Measurements from ENCODE around the gene ZFAND6. TPM values are rescaled to one million over a fixed set of nuclear protein-coding genes. Genes with fewer than 3 reads are reported as not detected.

The ZFAND6 gene
- total and polyA plus RNA-seq, 10 of the 15 experiments (the other 5 are each of a cell fraction or from before 2014, with no cell fraction given): 78.9 to 179 (median 135) TPM

GRCh38 chr15:80055933-80056332 is 3.5 kb upstream of the ZFAND6 start (continued):
- TF ChIP-seq ESRRA (IDR thresholded peaks at IDR 0.05; ENCODE audit: low read length) (no peak), MAX (IDR thresholded peaks at IDR 0.05; ENCODE audit: low read depth, low read length) (no peak), STAT3 (IDR thresholded peaks at IDR 0.05; ENCODE audit: low read depth, low read length) (no peak), DPF2 (IDR thresholded peaks at IDR 0.05) (peak; percentile 73), ETV6 (conservative IDR thresholded peaks at IDR 0.05 in 1 of 2, IDR thresholded peaks at IDR 0.05 in 1 of 2; ENCODE audit: borderline replicate concordance in 1 of 2, low read depth in 1 of 2) (no peak), YY1 (IDR thresholded peaks at IDR 0.05; ENCODE audit: low read depth, low read length) (no peak), EED (IDR thresholded peaks at IDR 0.05; ENCODE audit: low read depth) (no peak), HDGF (IDR thresholded peaks at IDR 0.05) (no peak), E4F1 (IDR thresholded peaks at IDR 0.05; ENCODE audit: borderline replicate concordance, partially characterized antibody) (no peak), NR2C1 (IDR thresholded peaks at IDR 0.05) (no peak), SMC3 (IDR thresholded peaks at IDR 0.05; ENCODE audit: borderline replicate concordance, low read length) (no peak), IRF3 (IDR thresholded peaks at IDR 0.05) (no peak), PAX5 (IDR thresholded peaks at IDR 0.05; ENCODE audit: borderline replicate concordance, low read depth, low read length) (no peak), NRF1 (conservative IDR thresholded peaks at IDR 0.05; ENCODE audit: low read depth, low read length) (no peak), NFIC (IDR thresholded peaks at IDR 0.05; ENCODE audit: low read depth, low read length) (no peak; the same call in none of the 2 replicates), STAT1 (conservative IDR thresholded peaks at IDR 0.05) (no peak)
- TF ChIP-seq, protein P1, sequence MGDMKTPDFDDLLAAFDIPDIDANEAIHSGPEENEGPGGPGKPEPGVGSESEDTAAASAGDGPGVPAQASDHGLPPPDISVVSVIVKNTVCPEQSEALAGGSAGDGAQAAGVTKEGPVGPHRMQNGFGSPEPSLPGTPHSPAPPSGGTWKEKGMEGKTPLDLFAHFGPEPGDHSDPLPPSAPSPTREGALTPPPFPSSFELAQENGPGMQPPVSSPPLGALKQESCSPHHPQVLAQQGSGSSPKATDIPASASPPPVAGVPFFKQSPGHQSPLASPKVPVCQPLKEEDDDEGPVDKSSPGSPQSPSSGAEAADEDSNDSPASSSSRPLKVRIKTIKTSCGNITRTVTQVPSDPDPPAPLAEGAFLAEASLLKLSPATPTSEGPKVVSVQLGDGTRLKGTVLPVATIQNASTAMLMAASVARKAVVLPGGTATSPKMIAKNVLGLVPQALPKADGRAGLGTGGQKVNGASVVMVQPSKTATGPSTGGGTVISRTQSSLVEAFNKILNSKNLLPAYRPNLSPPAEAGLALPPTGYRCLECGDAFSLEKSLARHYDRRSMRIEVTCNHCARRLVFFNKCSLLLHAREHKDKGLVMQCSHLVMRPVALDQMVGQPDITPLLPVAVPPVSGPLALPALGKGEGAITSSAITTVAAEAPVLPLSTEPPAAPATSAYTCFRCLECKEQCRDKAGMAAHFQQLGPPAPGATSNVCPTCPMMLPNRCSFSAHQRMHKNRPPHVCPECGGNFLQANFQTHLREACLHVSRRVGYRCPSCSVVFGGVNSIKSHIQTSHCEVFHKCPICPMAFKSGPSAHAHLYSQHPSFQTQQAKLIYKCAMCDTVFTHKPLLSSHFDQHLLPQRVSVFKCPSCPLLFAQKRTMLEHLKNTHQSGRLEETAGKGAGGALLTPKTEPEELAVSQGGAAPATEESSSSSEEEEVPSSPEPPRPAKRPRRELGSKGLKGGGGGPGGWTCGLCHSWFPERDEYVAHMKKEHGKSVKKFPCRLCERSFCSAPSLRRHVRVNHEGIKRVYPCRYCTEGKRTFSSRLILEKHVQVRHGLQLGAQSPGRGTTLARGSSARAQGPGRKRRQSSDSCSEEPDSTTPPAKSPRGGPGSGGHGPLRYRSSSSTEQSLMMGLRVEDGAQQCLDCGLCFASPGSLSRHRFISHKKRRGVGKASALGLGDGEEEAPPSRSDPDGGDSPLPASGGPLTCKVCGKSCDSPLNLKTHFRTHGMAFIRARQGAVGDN (IDR thresholded peaks at IDR 0.05): no peak
- TF ChIP-seq, protein P2, sequence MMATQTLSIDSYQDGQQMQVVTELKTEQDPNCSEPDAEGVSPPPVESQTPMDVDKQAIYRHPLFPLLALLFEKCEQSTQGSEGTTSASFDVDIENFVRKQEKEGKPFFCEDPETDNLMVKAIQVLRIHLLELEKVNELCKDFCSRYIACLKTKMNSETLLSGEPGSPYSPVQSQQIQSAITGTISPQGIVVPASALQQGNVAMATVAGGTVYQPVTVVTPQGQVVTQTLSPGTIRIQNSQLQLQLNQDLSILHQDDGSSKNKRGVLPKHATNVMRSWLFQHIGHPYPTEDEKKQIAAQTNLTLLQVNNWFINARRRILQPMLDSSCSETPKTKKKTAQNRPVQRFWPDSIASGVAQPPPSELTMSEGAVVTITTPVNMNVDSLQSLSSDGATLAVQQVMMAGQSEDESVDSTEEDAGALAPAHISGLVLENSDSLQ (IDR thresholded peaks at IDR 0.05): no peak

Data from GM12878 (cell line).